Stimulated activated CD4-positive, alpha-beta T cell treated with anti-CD3 and anti-CD28 coated beads, Interleukin-4, amount 100 ng/mL, for 4 hours (primary cell): ENCODE data around the gene IL31.
"Not testable (repeated sequence)": the region's sequence is repeated elsewhere in the genome, so short reads cannot be mapped to it uniquely, and the experiment has no call there.

Source experiments
- DNase-seq, 2 experiments: peaks; one replicate each; pipeline ENCODE4 v3.0.0-alpha.2; 2020

Gene IL31

GRCh38 chr12:122190842-122191668 lies 17.0 kb upstream of the IL31 start:
- DNase-seq = peak; percentile 55 to 56

- DNase-seq = no peak
These were observed 15.8 kb upstream of the IL31 start for GRCh38 chr12:122189626-122190475.

GRCh38 chr12:122187466-122187865 lies 13.4 kb upstream of the IL31 start:
- no peak for DNase-seq

GRCh38 chr12:122185494-122186082 lies 11.6 kb upstream of the IL31 start:
- DNase-seq = no peak

- no peak for DNase-seq
These were observed 11.1 kb upstream of the IL31 start for GRCh38 chr12:122185079-122185478.

GRCh38 chr12:122184517-122184916 lies 10.5 kb upstream of the IL31 start:
- DNase-seq = no peak

GRCh38 chr12:122183588-122183940 lies 9.5 kb upstream of the IL31 start:
- DNase-seq = no peak

GRCh38 chr12:122182887-122183587 lies 9.0 kb upstream of the IL31 start, which contains the start of gene LRRC43:
Gene LRRC43, plus strand, starts transcription at chr12:122183123. Its CDS starts 22 bp downstream, at chr12:122183145.
- no peak for DNase-seq

- DNase-seq = not testable (repeated sequence)
These were observed 2.5 kb upstream of the IL31 start for GRCh38 chr12:122176473-122176872.

- no peak for DNase-seq
These were observed 1.6 kb downstream of the IL31 start for GRCh38 chr12:122172262-122172939.

- no peak for DNase-seq
These were observed 2.6 kb downstream of the IL31 start for GRCh38 chr12:122171399-122171798.

- no peak for DNase-seq
These were observed 5.5 kb downstream of the IL31 start for GRCh38 chr12:122168492-122168891.

- DNase-seq = no peak
These were observed 6.6 kb downstream of the IL31 start for GRCh38 chr12:122167356-122167925.

- peak in 1 of 2 experiments; percentile 26 for DNase-seq
These were observed 7.3 kb downstream of the IL31 start for GRCh38 chr12:122166422-122167349.

GRCh38 chr12:122162976-122163375 lies 11.0 kb downstream of the IL31 start:
- DNase-seq = no peak

- DNase-seq = no peak
These were observed 12.3 kb downstream of the IL31 start for GRCh38 chr12:122161682-122162081.

- DNase-seq = no peak
These were observed 13.3 kb downstream of the IL31 start for GRCh38 chr12:122160761-122161160.

GRCh38 chr12:122159882-122160281 lies 14.1 kb downstream of the IL31 start:
- DNase-seq = no peak

GRCh38 chr12:122158700-122159285 lies 15.2 kb downstream of the IL31 start:
- no peak for DNase-seq

- no peak for DNase-seq
These were observed 18.3 kb downstream of the IL31 start for GRCh38 chr12:122155705-122156104.
